Stimulated activated CD4-positive, alpha-beta T cell treated with anti-CD3 and anti-CD28 coated beads, Interleukin-2, amount 100 ng/mL, for 4 hours (primary cell): ENCODE results near the gene DDX20.

Experiments used
- DNase-seq: peaks from one replicate; pipeline ENCODE4 v3.0.0-alpha.2; 2020; ENCODE audit warnings: low read depth

DDX20 gene

GRCh38 chr1:111755331-111756123 is at the start of gene DDX20:
Gene DDX20, plus strand, starts transcription at chr1:111755901. Its CDS starts 24 bp downstream, at chr1:111755925.
- DNase-seq, result peak; percentile 88

GRCh38 chr1:111706921-111707320 is 48.8 kb upstream of the DDX20 start:
- no peak for DNase-seq

GRCh38 chr1:111707906-111708305 is 47.8 kb upstream of the DDX20 start:
- no peak for DNase-seq

GRCh38 chr1:111709986-111710385 is 45.7 kb upstream of the DDX20 start:
- DNase-seq, result no peak

- DNase-seq, result no peak
Measured at GRCh38 chr1:111716333-111716732, 39.4 kb upstream of the DDX20 start.

- no peak for DNase-seq
Measured at GRCh38 chr1:111717450-111717849, 38.3 kb upstream of the DDX20 start.

- DNase-seq, result no peak
Measured at GRCh38 chr1:111719135-111719534, 36.6 kb upstream of the DDX20 start.

GRCh38 chr1:111719674-111720132 is 36.0 kb upstream of the DDX20 start:
- DNase-seq, result no peak

- DNase-seq, result no peak
Measured at GRCh38 chr1:111720274-111720976, 35.3 kb upstream of the DDX20 start.

- DNase-seq, result no peak
Measured at GRCh38 chr1:111720977-111721786, 34.5 kb upstream of the DDX20 start.

- no peak for DNase-seq
Measured at GRCh38 chr1:111723091-111723806, 32.5 kb upstream of the DDX20 start.

GRCh38 chr1:111723871-111724270 is 31.8 kb upstream of the DDX20 start:
- DNase-seq, result no peak

- DNase-seq, result no peak
Measured at GRCh38 chr1:111725192-111725591, 30.5 kb upstream of the DDX20 start.

- no peak for DNase-seq
Measured at GRCh38 chr1:111727056-111727455, 28.6 kb upstream of the DDX20 start.

GRCh38 chr1:111729271-111729921 is 26.3 kb upstream of the DDX20 start:
- no peak for DNase-seq

- DNase-seq, result no peak
Measured at GRCh38 chr1:111729946-111730681, 25.6 kb upstream of the DDX20 start.

GRCh38 chr1:111730706-111731105 is 25.0 kb upstream of the DDX20 start:
- no peak for DNase-seq

- no peak for DNase-seq
Measured at GRCh38 chr1:111731956-111732355, 23.7 kb upstream of the DDX20 start.

- no peak for DNase-seq
Measured at GRCh38 chr1:111732718-111733117, 23.0 kb upstream of the DDX20 start.

GRCh38 chr1:111733183-111733991 is 22.3 kb upstream of the DDX20 start:
- DNase-seq, result no peak
